Stimulated activated CD4-positive, alpha-beta T cell treated with anti-CD3 and anti-CD28 coated beads, Interleukin-12 subunit alpha, Interleukin-12 subunit beta, amount 100 ng/mL, for 48 hours (primary cell): ENCODE data around the gene CCL20.
A peak's percentile ranks its signal among the peaks of the same experiment; 100 is the strongest.

ENCODE experiments used
- DNase-seq, 3 donors: peaks; one replicate each; pipeline ENCODE4 v3.0.0-alpha.2; 2020; ENCODE audit warnings: low read depth in 2 of 3, low spot score in 1 of 3

The CCL20 gene

DNA sequence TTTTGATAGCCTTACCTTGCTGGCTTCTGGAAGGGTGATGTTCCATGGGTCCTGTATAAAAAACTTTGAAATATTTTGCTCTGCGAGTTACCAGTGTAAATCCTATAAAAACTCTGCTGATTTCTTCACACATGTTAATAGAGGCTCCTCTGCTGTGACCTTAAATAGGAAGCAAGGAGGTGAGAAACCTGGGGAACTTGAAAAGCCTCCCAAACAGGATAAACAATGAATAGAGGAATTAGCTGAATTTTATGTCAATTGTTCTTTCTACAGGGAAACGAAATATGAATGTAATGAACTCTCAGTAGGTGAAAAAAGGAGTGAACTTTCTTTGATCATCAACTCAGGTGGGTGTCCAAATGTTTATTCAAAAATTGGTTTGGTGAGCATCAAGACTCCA, 10.8 kb upstream of the CCL20 start:
- no peak for DNase-seq

DNA sequence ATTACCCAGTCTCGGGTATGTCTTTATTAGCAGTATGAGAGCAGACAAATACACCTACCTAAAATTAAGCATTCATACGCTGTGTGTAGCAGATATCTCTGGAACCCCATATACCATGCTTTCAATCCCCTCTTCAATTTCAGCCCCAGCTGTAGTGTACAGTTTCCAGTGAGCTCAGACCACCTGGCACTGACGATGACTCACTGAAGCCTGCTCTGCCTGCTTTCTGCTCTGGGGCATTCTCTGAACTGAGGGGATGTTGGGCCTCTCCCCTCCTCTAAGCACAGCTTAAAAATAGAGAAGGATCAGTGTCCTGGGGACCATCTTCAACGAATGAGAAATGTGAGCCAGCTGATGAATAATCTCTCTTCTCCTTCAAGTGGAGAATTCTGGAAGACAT, 8.7 kb upstream of the CCL20 start:
- no peak for DNase-seq

DNA sequence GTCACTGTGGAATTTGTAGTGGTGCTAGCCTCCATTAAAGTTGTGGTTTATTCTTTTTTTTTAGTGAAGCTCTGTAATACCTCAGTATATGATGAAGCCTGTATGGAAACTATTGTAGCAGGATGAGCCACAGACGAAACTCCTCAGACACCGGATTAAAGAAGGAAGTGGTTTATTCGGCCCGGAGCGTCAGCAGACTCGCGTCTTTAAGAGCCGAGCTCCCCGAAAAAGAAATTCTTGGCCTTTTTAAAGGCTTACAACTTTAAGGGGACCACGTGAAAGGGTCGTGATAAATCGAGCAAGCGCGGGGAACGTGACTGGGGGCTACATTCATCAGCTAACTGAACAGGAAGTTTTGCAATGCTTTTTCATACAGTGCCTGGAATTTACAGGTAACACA, 8.1 kb upstream of the CCL20 start:
- peak in 2 of 3 donors; percentile 14 to 20 for DNase-seq

DNA sequence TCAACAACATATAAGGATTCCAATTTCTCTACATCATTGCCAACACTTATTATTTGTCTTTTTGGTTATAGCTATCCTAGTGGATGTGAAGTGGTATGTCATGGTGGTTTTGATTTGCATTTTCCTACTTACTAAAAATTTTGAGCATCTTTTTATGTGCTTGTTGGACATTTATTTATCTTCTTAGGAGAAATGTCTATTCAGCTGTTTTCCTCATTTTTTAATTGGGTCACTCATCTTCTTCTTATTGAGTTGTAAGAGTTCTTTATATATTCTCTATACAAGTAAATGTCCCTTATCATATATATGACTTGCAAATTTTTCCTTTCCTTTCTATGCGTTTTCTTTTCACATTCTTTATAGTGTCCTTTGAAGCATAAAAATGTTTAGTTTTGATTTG, 4.7 kb upstream of the CCL20 start:
- no peak for DNase-seq

DNA sequence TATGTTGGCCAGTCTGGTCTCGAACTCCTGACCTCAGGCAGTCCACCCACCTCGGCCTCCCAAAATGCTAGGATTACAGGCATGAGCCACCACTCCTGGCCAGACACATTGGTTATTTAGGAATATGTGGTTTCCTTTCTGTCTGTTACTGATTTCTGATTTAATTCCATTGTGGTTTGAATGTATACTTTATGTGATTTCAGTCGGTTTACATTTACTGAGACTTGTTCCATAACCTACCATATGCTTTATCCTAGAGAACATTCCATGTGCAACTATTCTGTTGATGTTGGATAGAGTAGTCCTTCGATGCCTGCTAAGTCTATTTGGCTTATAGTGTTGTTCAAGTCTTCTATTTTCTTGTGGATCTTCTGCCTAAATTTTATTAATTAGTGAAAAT, 1.6 kb upstream of the CCL20 start:
- no peak for DNase-seq

DNA sequence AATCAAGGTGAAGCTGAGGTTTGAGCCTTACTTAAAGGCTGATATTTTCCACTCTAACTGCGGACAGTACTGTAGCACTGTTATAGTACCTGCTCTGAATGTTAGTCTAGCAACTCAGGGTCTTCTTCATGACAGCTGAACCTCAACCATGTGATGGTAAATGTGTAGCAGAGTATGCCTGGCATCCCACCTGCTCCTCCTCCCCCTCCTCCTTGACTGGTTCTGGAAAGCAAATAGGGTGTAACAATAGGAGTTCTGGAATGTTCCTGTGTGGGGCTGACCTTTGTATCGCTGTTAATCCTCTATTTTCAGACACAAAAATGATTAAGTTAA, 447 bp upstream of the CCL20 start:
- no peak for DNase-seq

DNA sequence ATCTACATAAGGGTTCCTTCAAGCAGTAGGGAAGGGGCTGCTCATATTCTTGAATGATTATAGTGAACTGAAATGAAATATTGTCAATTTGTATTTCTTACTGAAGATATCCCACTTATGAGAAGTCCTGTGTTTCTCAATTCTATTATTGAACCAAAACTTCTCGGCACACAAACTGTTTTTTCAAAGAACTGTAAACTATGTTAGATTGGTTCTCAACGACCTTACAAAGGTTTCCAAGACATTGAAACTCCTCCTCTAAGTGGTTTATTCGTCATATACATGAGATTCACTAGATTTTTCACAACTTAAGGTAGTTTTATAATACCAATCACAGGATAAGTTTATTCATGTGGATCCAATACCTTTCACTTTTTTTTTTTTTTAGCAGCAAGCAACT, 1.4 kb downstream of the CCL20 start:
- DNase-seq = no peak

DNA sequence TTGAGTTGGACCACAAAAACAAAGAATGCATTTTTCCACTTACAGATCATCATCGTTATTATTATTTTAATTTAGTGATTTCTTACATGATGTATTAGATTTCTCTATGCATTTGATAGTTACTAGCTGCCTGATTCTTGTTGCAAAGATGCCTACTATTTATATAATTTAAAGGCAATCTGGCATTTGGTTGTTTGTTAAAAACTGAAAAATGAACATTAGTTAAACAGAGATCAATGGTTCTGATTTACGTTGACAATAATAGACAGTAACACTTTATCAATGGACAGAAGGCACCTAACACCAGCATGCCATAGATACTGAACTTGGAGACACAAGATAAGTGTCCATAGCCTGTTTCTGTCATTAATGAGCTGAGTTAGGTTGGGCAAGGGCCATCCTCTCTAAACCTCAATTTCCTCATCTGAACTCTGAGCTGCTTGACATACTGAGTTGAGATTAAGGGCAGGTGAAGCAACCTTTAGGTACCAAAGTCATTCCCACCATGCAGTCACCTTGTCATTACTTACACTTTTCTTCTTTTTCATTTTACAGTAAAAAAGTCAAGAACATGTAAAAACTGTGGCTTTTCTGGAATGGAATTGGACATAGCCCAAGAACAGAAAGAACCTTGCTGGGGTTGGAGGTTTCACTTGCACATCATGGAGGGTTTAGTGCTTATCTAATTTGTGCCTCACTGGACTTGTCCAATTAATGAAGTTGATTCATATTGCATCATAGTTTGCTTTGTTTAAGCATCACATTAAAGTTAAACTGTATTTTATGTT, 3.1 kb downstream of the CCL20 start:
- no peak for DNase-seq

DNA sequence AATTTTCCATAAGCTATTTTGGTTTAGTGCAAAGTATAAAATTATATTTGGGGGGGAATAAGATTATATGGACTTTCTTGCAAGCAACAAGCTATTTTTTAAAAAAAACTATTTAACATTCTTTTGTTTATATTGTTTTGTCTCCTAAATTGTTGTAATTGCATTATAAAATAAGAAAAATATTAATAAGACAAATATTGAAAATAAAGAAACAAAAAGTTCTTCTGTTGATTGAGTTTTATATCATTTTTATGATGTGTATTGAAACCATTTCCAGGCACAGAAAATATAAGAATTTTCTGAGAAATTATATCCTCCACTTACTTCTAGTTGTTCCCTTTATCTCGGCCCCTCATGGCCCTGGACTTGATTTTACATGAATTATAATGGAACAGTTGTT, 3.7 kb downstream of the CCL20 start:
- DNase-seq = no peak

DNA sequence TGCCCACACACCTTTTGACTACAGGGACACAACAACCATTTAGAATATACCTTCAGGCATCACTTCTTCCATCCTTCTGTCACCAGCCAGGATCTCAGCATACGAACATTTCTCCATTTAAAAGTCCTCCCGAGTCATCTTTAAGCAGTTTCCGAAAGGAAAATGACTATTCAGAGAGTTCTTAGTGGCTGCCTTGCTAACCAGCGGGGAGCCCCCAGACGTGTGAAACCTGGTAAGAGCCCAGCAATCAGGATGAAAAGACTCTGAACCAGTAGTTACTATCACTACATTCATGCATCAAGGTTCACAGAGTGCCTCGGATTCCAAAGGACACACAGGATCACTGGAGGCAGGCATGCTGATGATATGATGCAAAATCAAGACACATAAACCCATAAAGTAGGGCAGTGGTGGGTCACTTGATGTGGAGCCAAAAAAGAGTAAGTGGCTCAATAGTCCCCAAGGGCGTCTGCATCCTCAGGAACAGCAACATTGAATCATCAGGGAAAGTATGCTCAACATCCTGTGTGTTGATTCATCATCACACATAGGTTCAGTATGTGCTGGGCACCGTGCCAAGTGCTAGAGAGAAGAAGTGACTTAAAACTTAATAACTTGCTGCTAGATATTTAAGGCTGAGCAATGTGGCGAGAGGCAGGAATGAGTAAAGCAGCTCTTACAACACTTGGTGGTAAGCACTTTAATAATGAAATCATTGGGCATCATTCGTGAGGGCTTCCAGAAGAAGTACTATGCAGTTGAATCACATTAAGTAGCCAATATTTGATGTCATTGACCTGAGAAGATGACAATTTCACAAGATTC, 4.4 kb downstream of the CCL20 start:
- DNase-seq = peak; percentile 69 to 88 (median 80)

DNA sequence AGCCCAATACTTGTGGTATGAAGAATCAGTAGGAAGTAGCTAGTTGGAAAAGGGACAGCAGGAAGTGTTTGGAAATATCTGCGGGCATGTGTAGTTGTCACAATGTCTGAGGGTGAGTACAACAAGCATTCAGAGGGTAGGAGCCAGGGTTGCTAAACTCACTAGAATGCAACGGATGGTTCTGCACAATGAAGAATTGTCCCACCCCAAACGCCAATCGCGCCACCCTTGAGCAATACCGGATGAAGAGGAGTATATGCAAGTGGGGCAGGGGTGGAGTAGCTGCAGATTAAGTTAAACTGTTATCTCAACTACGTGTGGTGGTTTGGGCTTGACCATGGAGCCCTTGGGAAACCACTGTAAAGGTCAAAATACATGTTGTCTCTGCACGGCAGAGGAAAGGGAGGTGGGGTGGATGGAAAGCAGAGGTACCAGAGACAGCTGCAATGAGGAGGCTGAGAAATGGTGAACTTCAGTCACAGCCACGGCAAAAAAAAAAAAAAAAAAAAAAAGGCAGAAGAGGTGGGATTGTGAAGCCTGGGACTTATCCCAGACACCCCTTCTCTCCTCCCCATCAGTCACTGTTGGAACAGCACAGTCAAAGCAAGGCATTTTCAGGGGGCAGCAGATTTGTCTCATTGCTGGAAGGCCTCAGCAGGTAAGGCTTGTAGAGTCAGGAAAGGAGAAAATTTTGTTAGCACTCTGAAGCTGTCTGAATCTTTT, 5.2 kb downstream of the CCL20 start:
- DNase-seq = peak in 1 of 3 donors; percentile 2

DNA sequence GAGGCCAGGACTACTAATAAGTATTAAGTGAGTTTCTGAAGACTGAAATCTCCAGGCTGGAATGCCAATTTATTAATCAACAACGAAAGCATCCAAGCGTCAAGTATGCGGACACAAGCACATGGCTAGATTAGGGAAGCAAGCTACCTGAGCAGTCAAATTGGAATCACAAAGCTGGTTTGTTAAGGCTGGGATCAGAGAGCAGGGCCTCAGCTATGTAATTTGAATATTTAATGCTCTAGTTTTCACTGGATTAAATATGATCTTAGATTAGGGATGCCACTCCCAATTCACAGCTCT, 5.7 kb downstream of the CCL20 start:
- DNase-seq = no peak

DNA sequence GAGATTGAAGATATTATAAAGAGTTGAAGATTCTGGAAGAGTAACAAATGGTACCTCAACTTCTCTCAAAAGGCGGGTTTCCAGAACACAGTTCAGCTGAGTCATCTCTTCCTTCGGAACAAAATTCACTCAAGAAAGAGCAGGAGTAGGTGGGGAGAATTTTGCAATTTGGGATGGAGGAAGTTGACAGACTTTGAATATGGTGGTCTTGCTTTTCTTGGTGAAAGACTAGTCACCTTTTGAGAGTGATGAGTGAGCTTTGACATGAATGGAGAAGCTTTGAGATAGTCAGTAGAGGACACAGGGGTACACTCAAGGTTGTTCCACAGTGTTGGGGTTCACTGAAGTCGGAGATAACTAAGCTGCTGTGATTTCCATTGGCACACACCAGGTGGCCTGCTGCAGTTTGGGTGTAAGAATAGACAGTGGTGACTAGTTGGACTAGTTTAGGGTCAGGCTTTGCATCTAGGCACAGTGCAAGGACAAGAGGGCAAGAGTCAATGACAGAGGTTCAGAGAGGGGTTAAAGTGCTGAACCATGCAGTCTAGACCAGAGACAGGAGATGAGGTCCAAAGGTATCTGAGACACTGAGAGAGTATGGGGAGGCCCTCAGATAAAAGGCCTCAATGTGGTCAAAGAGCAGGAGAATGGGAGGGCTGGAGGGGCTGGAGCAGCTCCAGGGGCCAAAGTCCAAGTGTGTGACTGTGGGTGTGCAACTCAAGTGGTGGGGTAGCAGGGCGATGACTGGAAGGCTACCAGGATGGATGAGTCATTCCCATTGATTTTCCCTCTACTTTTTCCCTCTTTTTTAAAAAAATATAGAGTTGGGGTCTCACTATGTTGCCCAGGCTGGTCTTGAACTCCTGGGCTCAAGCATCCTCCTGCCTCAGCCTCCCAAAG, 7.7 kb downstream of the CCL20 start:
- DNase-seq = no peak

DNA sequence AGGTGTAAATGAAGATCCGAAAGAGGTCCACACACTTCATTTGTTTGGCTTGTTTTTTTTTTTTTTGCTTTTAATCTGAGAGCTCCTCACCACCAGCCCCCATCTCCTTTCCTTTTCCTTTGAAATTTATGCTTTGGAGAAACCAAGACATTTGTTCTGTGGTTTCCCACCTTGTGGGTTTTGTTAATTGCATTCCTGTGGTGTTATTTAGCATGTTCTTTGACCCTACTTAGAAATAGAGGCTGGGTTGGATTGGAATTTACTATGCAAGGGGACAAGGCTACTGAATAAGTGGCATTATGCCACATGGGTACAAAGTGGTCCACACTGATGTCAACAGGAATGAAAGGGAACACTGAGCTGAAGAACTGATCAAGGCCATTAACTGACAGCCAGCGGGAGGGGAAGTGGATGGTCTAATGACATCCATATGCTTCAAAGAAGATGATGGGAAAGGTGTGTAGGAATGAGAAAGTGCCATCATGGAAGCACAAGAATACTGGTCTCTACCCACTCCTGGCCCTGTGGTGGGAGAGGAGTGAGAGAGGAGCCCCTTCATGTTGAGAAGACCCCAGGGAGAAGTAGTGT, 8.9 kb downstream of the CCL20 start:
- DNase-seq = no peak

DNA sequence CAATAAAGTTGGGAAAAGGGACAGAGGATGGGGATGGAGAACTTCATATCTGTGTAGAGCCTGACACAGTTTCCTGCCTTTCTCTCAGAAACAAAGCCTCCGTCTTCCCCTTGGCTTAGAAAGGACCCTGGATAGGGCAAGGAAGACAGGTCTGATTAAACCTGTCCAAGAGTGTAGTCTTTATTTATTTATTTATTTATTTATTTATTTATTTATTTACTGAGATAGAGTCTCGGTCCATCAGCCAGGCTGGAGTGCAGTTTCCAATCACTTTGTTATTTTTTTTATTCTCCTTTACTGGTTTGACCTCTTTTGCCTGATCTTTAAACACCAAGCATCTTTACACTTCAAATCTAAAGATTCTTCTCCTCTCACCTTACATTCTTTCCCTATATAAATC, 10.3 kb downstream of the CCL20 start:
- DNase-seq = no peak

DNA sequence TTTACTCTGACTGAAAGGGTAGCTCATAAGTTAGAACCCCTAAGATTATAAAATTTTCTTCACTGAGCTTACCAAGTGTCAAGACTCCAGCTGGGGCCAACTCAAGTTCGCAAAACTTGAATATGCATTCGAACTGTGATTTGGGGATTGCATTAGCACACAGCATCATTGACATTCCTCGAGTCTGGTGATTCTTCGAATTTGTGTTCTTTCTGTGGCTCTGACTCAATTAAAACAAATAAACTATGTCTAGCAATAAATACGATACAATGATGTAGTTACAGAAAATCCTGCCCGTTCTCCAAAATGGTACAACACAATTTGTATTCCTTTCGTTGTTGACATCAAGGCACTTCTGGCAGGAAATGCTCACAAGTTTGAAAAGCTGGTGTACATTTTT, 11.1 kb downstream of the CCL20 start:
- DNase-seq = no peak

DNA sequence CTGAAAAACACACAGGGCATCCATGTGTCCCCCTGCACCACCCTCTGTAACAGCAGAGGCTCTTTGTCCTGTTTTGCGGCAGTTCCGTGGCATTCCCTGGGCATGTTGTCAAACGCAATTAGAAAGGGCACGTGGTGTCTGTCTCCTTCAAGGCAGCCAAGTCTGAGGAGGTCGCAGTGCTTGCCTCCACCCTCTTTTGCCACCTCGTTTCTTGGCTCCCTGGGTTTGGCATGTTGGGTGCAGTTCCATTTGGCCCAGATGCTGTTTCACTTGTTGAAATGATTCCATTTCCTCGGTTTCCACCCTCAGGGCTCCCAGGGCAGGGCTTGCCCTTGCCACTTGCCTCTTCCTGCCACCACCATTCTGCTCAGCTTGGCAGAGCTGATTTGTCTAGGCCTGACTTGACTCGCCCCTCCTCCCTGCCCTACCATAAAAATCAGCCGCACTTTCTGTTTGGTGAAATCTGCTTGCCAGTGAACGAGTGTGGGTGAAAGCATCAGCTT, 12.4 kb downstream of the CCL20 start:
- DNase-seq = no peak

DNA sequence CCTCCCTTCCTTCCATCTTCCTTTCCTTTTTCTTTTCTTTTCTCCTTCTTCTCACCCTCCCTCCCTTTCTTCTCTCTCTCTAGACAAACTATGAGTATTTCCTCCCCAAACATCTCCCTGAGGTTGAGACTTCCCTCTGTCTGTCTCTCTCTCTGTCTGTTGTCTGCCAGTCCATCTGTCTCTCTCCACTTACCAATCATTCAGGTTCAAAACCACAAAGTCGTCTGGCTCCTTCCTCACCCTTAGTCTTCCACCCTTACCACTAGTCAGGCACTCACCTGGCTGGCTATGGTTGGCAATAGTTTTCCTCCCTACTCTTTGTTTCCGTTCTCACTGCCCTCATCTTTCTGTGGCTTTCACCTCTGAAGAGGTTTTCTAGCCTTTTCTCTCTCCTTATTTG, 12.9 kb downstream of the CCL20 start:
- no peak for DNase-seq

DNA sequence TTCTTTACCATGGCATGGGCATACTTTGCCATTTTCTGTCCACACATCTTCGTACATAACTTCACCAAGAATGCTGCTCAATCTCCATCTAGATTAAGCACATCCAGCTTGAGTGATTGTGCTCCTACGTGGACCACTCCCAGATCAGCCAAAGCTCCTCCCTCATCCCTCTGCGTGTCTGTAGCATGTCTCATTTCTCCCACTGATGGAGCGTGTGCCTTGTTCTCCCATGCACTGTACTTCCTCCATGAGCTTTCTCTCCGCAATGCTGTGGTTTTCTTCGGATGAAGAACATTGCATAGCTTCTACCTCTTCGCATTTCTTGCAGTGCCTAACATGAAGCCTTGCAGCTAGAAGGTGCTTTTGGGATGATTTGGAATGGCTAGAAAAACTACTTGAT, 13.5 kb downstream of the CCL20 start:
- no peak for DNase-seq

DNA sequence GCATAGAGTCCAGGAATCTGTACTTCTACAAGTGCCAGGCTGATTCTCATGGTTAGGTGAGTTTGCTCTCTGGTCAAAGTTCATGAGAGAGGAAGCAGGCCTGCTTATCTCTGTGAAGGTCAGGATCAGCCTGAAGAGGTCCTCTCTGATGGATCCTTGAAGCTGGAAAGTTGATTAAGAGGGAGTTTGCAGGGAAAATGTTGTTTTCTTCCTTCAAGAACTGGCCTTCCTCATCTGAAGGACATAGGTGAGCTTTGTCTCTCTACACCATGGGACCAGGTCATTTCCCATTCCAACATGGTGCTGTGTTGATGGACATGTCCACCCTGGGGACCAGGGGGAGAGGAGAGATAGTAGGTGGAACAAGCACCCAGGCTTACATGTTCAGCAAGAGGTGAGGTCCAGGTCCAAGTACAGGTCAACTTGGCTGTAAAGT, 14.9 kb downstream of the CCL20 start:
- no peak for DNase-seq

DNA sequence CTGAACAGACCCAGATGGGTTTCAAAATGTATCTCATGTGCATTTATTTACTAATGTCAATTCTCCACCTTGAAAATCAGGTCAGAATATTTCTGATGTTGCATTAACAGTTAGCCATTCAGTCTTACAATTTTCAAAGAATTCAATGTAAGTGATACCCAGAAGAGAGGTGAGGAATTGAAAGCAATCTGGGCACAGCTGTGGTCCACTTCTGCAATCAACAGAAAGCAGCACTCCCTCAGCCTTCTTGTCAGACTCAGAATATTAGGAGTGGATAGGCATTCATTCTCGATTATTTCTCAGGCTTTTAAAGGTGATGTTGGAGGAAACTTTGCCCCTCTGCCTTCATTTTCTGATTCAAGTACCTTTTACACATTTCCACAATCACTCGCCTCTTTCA, 15.7 kb downstream of the CCL20 start:
- no peak for DNase-seq
